ENCODE measurements around the gene WWOX. TPM values are rescaled to one million over a fixed set of nuclear protein-coding genes. Genes with fewer than 3 reads are reported as not detected.

WWOX gene
- total RNA-seq, 1 donor from 2014 or later: 19.0 TPM

- intact Hi-C loops (cut with micrococcal nuclease): no loop called here
These were observed 1073.6 kb downstream of the WWOX start for GRCh38 chr16:79172976-79173500.

DNA sequence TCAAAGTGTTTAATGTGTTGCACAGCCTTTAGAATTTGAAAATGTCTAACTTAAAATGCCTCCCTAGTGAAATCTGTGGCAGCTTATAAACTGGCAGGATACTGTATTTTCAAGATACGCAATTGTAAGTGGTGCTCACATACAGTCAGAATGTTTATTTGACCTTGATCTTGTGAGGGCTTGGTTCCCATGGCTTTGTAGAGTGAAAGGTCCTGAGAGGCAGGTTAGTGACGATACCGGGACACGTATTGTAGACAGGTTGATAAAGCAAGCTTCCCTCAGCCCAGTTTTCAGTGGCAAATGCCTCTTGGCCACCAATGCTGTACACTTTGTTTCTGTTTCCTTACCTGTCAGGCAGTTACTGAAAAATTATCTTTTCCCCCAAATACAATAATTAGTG lies 1074.5 kb downstream of the WWOX start:
- intact Hi-C loops (cut with micrococcal nuclease): no loop called here

DNA sequence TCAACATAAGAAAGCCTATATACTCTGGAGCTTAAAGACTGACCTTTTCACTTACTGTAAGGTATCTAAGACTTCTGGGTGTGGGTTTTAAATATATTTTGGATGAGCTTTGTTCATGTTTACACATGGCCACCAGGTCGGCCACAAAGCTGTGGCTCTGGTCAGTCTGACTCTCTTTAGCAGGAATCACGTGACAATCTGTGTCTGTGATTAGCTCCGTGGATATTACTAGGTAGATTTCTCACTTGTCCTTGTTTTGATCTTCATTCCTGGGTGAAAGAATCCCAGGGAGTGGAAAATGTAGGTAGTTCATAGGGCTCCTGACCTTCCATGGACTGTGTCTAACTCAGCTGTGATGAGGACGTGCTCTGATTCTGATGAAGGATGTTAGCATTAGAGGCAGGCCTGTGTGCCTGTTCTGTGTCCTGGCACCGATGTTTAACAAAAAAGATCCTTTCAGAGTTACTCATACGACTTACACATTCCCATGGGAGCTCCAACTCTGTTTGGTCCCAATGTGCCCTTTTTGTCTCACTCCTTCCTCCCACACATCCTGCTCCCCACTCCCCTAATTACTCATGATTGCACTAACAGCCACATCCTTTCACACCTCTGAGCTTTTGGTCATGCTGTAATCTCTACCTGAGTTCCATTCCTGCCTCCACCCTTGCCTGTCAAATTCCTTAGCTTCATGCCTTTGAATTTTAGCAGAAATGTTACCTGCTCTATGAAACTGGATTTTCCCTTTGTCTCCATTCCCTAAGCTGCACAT lies 1076.0 kb downstream of the WWOX start:
- intact Hi-C loops (cut with micrococcal nuclease): no loop called here

DNA sequence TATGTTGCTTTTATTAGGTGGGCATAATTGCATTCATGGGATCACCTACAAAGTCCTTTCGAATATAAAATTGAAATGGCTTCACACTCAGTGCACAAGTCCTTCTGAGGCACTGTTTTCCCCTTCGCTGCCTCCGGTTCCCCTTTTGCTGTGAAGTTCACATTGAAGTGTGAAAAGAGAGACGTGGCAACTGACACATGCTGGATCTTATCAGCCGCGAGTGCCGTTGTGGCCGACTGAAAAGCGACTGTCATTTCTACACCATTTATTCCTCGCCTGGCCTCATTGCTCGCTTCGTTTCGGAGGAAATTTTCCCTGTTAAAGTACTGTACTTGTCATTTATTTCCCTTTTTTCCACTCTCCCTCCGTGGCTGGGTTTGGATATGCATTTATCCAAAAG lies 1077.6 kb downstream of the WWOX start:
- intact Hi-C loops (cut with micrococcal nuclease): no loop called here

DNA sequence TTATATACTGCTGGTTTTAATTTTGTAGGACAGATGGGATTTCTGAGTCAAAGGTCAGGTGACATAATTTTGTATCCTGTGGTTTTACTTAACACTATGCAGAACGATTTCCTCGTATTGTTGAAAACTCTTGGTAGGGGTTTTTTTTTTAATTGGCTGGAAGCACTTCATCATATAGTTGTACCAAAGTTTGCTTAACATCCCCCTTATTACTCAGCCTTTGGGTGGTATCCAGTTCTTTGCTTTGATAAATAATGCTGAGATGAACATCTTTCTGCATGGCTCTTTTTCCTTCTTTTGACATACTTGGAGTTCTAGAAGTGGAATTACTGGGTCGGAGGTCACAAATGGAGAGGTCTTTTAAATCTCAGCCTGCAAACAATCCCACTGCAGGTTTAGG lies 1082.0 kb downstream of the WWOX start:
- intact Hi-C loops (cut with micrococcal nuclease): no loop called here

DNA sequence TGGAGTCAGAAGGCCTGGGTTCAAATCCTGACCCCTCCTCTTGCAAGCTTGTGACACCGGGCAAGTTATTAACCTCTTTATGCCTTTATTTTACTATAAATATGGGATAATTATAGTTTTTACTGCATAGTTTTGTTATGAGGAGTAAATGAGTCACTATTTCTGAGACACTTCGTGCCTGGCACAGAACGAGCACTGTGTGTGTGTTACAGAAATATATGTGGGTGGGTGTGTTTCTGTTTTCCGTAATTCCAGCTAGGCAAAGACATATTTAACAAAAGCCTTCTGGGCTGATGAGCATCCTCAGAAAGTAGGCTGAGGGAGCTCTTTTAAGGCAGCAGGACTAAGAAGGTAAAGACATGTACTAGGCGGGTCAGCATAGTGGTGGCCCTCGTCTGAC lies 1083.2 kb downstream of the WWOX start:
- intact Hi-C loops (cut with micrococcal nuclease): no loop called here

GRCh38 chr16:79183571-79183970 lies 1084.1 kb downstream of the WWOX start:
- intact Hi-C loops (cut with micrococcal nuclease): no loop called here

DNA sequence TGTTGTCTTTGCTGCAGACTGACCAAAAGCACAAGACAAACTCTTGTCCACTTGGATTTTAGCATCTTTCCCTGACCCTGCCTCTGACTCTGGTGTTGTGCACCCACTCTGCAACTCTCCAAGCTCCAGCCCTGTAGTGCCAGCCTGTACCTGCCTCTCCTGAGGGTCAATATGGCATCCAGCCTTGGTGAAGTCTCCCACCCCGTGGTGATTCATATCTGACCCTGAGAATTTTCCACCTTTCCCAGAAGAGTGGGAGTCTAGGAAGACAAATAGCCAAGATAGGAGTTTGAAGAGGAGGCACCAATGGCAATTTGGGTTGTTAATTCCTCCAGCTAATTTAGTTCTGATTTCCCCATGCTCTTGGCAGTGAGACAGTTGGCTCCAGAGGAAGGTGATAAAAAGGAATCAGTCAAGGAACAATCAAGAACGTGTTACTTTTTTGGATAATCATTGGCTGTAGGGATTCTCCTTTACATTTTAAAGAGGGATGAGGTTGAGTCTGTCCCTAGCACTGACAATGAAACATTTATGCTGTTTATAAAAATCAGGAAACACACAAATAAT lies 1085.1 kb downstream of the WWOX start:
- intact Hi-C loops (cut with micrococcal nuclease): no loop called here

DNA sequence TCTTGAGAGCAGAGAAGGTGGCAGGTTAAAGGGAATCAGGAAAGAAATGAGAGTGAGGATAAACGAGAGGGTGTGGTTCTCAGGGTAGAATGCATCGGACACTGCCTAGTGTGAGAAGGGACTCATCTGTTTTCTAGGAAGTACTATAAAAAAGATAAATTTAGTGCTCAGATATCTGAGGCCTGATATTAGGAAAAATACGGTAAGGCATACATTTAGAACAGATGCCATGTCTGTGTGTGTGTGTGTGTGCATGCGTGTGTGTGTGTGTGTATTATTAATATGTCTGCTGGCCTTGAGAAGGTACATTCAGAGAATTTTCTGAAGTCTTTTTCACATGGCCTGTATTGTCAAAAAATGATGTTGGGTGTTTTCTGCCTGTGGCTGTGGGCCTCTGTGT lies 1086.3 kb downstream of the WWOX start:
- intact Hi-C loops (cut with micrococcal nuclease): no loop called here

DNA sequence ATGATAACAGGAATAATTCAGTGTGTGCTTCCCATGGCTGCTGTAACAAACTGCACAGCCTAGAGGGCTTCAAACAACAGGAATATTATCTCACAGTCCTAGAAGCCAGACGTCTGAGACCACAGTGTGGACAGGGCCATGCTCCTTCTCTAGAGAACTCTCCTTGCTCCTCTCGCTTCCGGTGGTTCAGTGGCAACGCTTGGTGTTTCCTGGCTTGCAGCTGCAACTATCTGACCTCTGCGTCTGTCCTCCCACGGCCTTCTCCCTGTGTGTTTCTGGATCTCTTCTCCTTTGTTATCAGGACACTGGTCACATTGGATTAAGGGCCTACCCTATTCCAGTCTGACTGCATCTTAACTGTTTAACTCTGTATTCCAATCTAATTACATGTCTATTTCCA lies 1086.7 kb downstream of the WWOX start:
- intact Hi-C loops (cut with micrococcal nuclease): no loop called here

DNA sequence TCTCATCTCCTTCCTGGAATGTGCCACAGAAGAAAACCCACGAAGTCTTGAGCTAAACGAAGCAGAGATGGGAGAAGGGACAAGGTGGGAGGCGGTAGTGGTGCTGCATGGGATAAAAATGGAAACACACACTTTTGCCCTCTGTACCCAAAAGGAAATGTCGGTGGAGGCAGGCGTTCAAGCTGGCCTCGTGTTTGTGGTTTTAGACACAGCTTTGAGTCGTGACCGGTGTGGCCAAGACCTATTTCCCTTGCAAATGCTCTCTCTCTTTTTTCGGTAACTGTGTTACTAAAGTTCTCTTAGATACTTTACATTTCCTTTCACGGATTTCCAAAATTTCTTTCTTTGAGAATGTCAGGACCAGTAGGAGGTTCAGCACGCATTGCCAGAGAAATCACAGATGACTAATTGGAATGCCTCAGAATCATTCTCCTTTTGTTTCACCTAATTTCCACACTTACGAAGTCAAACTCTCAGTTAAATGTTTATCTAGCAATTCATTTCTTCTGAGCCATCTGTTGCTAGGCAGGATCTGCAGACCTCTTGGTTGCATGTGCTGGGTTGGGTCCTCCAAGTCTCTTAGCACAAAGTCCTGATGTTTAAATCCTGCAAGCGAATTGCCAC lies 1088.8 kb downstream of the WWOX start:
- intact Hi-C loops (cut with micrococcal nuclease): no loop called here

DNA sequence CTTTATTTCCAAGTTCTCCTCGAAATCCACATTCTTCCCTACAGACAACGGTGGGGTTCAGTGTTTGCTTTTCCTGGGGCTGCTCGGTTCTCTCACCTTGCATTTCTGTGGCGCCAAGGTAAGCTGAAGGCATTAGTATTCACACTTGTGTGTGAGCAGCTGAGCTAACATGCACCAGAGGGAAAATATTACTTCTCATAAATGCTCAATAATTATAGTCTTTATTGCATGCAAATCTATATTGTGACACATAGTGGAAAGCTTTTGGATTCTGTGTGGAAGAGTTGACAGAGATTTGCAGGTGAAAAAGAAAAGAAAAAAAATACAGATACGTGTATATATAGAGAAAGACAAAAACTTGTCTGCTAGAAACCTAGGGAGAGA lies 1089.3 kb downstream of the WWOX start:
- intact Hi-C loops (cut with micrococcal nuclease): no loop called here

- intact Hi-C loops (cut with micrococcal nuclease): no loop called here
These were observed 1091.1 kb downstream of the WWOX start for GRCh38 chr16:79190542-79190941.

GRCh38 chr16:79191933-79192332 lies 1092.5 kb downstream of the WWOX start:
- intact Hi-C loops (cut with micrococcal nuclease): no loop called here

GRCh38 chr16:79192904-79193303 lies 1093.5 kb downstream of the WWOX start:
- intact Hi-C loops (cut with micrococcal nuclease): no loop called here

GRCh38 chr16:79194291-79194690 lies 1094.8 kb downstream of the WWOX start:
- intact Hi-C loops (cut with micrococcal nuclease): no loop called here

GRCh38 chr16:79195938-79196337 lies 1096.5 kb downstream of the WWOX start:
- intact Hi-C loops (cut with micrococcal nuclease): no loop called here

DNA sequence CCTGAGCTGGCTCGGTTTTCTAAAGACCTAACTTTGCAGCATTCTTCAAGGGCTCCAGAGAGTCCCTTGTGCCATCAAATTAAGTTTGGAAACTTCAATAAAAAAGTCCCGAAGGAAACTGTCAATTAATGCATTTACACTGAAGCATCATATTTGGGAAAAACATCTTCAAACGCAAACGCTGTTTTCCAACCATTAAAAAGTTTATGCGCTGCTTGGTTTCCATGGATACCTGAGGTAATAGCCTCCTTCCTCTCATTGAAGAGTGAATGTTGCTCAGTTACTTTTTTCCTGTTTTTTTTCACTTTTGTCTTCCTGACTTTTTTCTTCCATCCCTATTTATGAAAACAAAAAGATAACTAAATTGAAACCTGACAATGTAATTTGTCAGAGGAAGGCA lies 1102.0 kb downstream of the WWOX start:
- intact Hi-C loops (cut with micrococcal nuclease): no loop called here

- intact Hi-C loops (cut with micrococcal nuclease): no loop called here
These were observed 1103.5 kb downstream of the WWOX start for GRCh38 chr16:79202977-79203376.

GRCh38 chr16:79204486-79204885 lies 1105.0 kb downstream of the WWOX start:
- intact Hi-C loops (cut with micrococcal nuclease): no loop called here

DNA sequence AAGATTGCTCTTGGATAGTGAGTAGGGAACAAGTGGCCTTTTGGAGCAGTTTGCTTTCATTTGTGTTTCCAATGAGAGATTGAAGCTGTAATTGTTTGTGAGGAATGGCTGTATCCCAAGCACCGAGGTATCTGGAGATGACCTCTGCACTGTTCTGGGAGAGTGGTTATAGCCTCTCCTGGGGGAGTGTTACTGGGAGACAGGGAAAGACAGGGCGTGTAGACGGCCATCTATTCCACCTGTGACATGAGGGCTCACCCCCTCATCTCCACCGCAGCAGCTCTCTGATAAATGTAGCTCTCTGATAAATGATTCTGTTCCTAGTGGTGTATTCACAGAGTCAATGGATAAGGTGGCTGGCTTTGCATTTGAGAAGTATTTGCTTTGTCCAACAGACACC lies 1107.4 kb downstream of the WWOX start:
- intact Hi-C loops (cut with micrococcal nuclease): no loop called here

- intact Hi-C loops (cut with micrococcal nuclease): no loop called here
These were observed 1109.9 kb downstream of the WWOX start for GRCh38 chr16:79209308-79209707.

GRCh38 chr16:79210607-79211006 lies 1111.2 kb downstream of the WWOX start:
- intact Hi-C loops (cut with micrococcal nuclease): no loop called here
